SU-DHL-6 (cell line): ENCODE data around the gene YTHDC1.

ENCODE experiments used
- CTCF ChIP-seq: fragments of 200-600 bp; sonication (generic); IDR thresholded peaks from one replicate; pipeline ENCODE4 v1.5.1; 2017; ENCODE audit warnings: antibody characterized with exemption, mild to moderate bottlenecking, low read length, moderate library complexity; ENCODE audit not compliant: insufficient read depth, poor library complexity, severe bottlenecking
- EZH2phosphoT487 ChIP-seq: fragments of 200-600 bp; sonication (generic), shearing (Covaris generic); conservative IDR thresholded peaks from 2 replicates; pipeline ENCODE4 v1.6.1; 2018; ENCODE audit warnings: mild to moderate bottlenecking, antibody characterized with exemption, low read length, moderate library complexity, mixed read lengths

- TF ChIP-seq CTCF (no peak), EZH2phosphoT487 (no peak)
Measured at GRCh38 chr4:68396756-68397155, 46.9 kb upstream of the YTHDC1 start.
